Measurements from ENCODE around the gene CELF4.

DNA sequence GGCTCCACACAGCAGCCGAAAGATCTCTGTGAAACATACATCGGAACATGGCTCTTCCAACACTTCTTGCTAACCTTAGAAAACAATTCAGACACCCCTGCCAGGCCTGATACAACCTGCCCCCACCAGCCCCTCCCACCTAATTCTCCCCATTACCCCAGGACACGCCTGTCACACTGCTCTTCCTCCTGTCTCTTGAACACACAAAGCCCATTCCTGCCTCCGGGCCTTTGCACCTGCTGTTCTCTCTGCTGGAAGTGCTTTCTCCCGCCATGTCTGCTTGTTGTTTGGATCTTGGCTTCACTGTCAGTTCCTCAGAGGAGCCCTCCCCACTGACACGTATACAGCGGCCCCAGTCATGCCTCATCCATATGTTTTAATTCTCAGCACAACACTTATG is 24.1 kb downstream of the CELF4 start:
- TF ChIP-seq, protein P1, sequence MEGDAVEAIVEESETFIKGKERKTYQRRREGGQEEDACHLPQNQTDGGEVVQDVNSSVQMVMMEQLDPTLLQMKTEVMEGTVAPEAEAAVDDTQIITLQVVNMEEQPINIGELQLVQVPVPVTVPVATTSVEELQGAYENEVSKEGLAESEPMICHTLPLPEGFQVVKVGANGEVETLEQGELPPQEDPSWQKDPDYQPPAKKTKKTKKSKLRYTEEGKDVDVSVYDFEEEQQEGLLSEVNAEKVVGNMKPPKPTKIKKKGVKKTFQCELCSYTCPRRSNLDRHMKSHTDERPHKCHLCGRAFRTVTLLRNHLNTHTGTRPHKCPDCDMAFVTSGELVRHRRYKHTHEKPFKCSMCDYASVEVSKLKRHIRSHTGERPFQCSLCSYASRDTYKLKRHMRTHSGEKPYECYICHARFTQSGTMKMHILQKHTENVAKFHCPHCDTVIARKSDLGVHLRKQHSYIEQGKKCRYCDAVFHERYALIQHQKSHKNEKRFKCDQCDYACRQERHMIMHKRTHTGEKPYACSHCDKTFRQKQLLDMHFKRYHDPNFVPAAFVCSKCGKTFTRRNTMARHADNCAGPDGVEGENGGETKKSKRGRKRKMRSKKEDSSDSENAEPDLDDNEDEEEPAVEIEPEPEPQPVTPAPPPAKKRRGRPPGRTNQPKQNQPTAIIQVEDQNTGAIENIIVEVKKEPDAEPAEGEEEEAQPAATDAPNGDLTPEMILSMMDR (IDR thresholded peaks at IDR 0.05): no peak
- TF ChIP-seq POLR2A (IDR thresholded peaks at IDR 0.05): no peak
